Esophagus muscularis mucosa (tissue), 4 donors: Measurements from ENCODE around the gene FMO2. TPM values are rescaled to one million over a fixed set of nuclear protein-coding genes. Genes with fewer than 3 reads are reported as not detected.

Experiments
- DNase-seq: peaks from one replicate; pipeline ENCODE4 v3.0.0-alpha.2; 2017; ENCODE audit errors: extremely low spot score
- H3K27ac ChIP-seq, 4 donors: fragments of 200-600 bp; sonication (generic); replicated peaks in 1 of 4; 1 replicate in 3 of 4; 2 replicates in 1 of 4; pipeline ENCODE4 v1.5.1; 2016 to 2019; ENCODE audit warnings: mild to moderate bottlenecking in 1 of 4
- H3K27me3 ChIP-seq, 4 donors: fragments of 200-600 bp; sonication (generic); one replicate each; pipeline versions ENCODE4 v1.5.1 to v1.6.0; 2016 to 2019
- H3K36me3 ChIP-seq, 4 donors: fragments of 200-600 bp; sonication (generic); one replicate each; pipeline ENCODE4 v1.5.1; 2016 to 2019
- H3K4me1 ChIP-seq, 4 donors: fragments of 200-600 bp; sonication (generic); one replicate each; pipeline ENCODE4 v1.5.1; 2016 to 2019
- H3K4me3 ChIP-seq, 4 donors: fragments of 200-600 bp; sonication (generic); 1 replicate in 2 of 4; 2 replicates in 2 of 4; pipeline ENCODE4 v1.5.1; 2016 to 2019; ENCODE audit warnings: mild to moderate bottlenecking in 4 of 4, moderate library complexity in 1 of 4
- H3K9me3 ChIP-seq, 4 donors: fragments of 200-600 bp; sonication (generic); 1 replicate in 3 of 4; 2 replicates in 1 of 4; pipeline ENCODE4 v1.5.1; 2016 to 2019
- EP300 ChIP-seq: sonication (generic); formaldehyde crosslinking; IDR thresholded peaks from one replicate; pipeline ENCODE4 v1.6.1; 2017; ENCODE audit warnings: antibody characterized with exemption
- POLR2A ChIP-seq: fragments of 450-650 bp; IDR thresholded peaks from one replicate; pipeline ENCODE4 v1.6.1; 2017; ENCODE audit warnings: antibody characterized with exemption, moderate library complexity, mild to moderate bottlenecking, low read depth
- POLR2AphosphoS5 ChIP-seq, 2 donors: sonication (generic); formaldehyde crosslinking; IDR thresholded peaks; one replicate each; pipeline ENCODE4 v1.6.1; 2017; ENCODE audit warnings: antibody characterized with exemption in 2 of 2
- WGBS: methylation state at CpG from one replicate; pipeline ENCODE4 v1.1.5; 2018; 5-methylcytosine and 5-hydroxymethylcytosine counted together
- intact Hi-C: fragments of 100-400 bp; cut with DNase I; formaldehyde crosslinking; loops from one replicate; pipeline ENCODE4 v1.15.1; 2023
- total RNA-seq, 4 donors: library from RNA; depleted of rRNA; stranded (reverse); fragments of >200 nt; gene quantifications; one replicate each; pipeline versions ENCODE4 v1.1.0 to v1.2.1, GENCODE V29; 2016
- TF ChIP-seq, protein P1 (sequence below), 3 experiments: fragments of 200-600 bp in 2 of 3; fragments of 450-650 bp in 1 of 3; sonication (generic) in 2 of 3; IDR thresholded peaks; one replicate each; pipeline ENCODE4 v1.5.1; 2017 to 2019; ENCODE audit warnings: antibody characterized with exemption in 3 of 3, mild to moderate bottlenecking in 2 of 3, moderate library complexity in 1 of 3

The FMO2 gene
- total RNA-seq, 4 donors from 2014 or later: 41.1 to 69.4 (median 56.2) TPM

DNA sequence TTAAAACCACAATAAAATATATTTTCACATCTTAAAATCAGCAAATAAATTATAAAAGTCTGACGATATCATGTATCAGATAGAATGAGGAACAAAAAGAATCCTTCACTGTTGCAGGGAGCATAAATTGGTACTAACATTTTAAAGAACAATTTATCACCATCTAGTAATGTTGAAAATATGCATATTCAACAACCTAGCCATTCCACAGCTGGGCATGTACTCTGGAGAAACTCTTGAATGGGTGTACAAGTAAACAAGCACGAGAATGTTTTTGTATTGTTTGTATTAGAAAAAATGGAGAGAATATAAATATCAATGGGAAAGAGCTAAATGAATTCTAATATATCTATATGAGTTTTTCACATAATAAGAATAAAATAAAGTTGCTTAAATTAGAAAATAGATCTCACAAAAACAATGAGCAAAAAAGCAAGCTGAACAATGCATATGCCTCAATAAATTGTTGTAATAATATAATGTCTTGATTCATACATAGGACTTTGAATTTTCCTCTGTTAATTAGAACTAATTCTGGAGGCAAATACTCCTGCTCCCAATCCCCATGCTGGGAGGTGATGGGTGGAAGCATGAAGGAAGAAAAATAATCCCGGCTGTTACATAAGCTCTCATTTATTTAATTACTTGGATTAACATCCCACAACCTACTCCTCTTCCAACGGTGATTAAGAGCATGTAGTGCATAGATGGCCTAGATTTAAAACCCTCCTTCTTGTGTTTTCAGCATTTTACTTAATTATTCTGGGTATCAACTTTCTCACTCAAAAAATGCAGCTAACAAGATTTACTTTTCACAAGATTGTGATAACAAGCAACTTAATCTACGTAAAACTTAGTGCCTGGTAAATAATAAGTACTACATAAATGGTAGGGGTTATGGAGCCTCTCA, 5.5 kb upstream of the FMO2 start:
- H3K36me3 ChIP-seq: no peaks in the 10 kb centered on the region
- TF ChIP-seq, protein P1, sequence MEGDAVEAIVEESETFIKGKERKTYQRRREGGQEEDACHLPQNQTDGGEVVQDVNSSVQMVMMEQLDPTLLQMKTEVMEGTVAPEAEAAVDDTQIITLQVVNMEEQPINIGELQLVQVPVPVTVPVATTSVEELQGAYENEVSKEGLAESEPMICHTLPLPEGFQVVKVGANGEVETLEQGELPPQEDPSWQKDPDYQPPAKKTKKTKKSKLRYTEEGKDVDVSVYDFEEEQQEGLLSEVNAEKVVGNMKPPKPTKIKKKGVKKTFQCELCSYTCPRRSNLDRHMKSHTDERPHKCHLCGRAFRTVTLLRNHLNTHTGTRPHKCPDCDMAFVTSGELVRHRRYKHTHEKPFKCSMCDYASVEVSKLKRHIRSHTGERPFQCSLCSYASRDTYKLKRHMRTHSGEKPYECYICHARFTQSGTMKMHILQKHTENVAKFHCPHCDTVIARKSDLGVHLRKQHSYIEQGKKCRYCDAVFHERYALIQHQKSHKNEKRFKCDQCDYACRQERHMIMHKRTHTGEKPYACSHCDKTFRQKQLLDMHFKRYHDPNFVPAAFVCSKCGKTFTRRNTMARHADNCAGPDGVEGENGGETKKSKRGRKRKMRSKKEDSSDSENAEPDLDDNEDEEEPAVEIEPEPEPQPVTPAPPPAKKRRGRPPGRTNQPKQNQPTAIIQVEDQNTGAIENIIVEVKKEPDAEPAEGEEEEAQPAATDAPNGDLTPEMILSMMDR (IDR thresholded peaks at IDR 0.05): no peak
- TF ChIP-seq EP300: no peak
- no peak for TF ChIP-seq POLR2A
- no peak for TF ChIP-seq POLR2AphosphoS5 (IDR thresholded peaks at IDR 0.05)
- no peak overlapping the region for H3K4me3 ChIP-seq
- no peaks in the 10 kb centered on the region for H3K27me3 ChIP-seq
- 77% methylated on average over 5 of the region's 5 CpGs for WGBS
- peaks cover 4 to 13% (median 11%) of the 10 kb centered on the region in 4 donors for H3K4me1 ChIP-seq
- intact Hi-C loops: no loop called here
- DNase-seq: no peak
- H3K9me3 ChIP-seq: no peaks in the 10 kb centered on the region
- no peak overlapping the region for H3K27ac ChIP-seq

DNA sequence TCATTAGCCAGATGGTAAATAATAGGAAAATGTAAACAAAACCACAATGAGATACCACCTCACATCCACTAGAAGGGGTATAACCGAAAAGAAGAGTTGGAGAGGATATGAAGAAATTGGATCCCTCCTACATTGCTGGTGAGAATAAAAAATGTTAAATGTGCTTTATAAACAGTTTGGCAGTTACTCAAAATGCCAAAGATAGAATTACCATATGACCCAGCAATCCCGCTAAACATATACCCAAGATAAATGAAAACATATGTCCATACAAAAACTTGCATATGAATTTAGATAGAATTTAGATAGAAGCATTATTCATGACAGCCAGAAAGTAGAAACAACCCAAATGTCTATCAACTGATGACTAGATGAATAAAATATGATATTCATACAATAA, 4.4 kb upstream of the FMO2 start:
- no peaks in the 10 kb centered on the region for H3K27me3 ChIP-seq
- H3K36me3 ChIP-seq: no peaks in the 10 kb centered on the region
- H3K9me3 ChIP-seq: no peaks in the 10 kb centered on the region
- no peak overlapping the region for H3K27ac ChIP-seq
- peaks cover 4 to 24% (median 21%) of the 10 kb centered on the region in 4 donors for H3K4me1 ChIP-seq
- no peak overlapping the region for H3K4me3 ChIP-seq
- WGBS: 84% methylated on average over 2 of the region's 2 CpGs
- intact Hi-C loops: no loop called here
- no peak for DNase-seq
- TF ChIP-seq, protein P1 (IDR thresholded peaks at IDR 0.05): no peak
- TF ChIP-seq EP300 (no peak), POLR2A (no peak), POLR2AphosphoS5 (IDR thresholded peaks at IDR 0.05) (no peak)

DNA sequence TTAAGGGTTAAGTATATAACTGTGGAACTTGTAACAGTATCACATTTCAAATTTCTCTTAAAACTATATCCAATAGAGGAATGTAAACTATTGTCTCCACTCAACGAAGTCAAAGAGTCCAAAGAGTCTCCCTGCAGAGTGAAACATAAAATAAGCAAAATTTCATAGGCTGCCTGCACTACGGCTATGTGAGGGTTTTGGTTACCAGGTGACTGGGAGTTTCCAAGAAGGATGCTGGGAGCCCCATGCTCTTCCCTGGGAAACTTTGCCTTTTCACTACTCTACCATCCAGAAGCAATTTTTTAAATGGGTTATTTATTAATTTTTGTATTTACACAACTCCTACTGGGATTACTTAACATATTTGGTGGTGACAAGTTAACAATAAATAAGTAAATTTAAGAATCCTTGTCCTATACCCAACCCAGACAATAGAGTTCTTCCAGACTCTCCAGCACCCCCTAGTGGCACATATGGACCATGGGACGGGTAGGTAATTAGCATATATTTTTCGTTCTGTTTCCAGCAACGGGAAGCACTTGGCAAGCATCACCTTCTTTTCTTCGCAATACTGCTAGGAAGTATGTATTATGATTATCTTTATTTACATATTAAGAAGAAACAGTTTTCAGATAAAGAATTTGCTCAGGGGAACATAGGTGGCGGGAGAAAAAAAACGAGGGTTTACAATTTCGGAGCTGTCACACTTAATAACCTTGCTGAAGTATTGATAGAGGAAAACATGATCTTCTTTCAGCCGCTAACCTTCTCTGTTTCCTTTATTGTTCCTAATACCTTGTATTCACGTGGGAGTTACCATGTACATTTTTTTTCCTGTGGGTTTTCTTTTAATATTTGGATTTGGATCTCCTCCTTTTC, 3.5 kb downstream of the FMO2 start:
- peaks cover 9 to 42% (median 21%) of the 10 kb centered on the region in 4 donors for H3K4me1 ChIP-seq
- 43% methylated on average over 11 of the region's 11 CpGs for WGBS
- no peak overlapping the region for H3K27ac ChIP-seq
- TF ChIP-seq POLR2AphosphoS5 (IDR thresholded peaks at IDR 0.05) (no peak), POLR2A (no peak), EP300 (no peak)
- TF ChIP-seq, protein P1 (IDR thresholded peaks at IDR 0.05): peak; percentile 55 to 79 (median 60)
- no peak for DNase-seq
- no peaks in the 10 kb centered on the region for H3K9me3 ChIP-seq
- peak overlapping the region; percentile 21 to 56 (median 47) for H3K4me3 ChIP-seq
- intact Hi-C loops: loop anchor here (5.0 kb wide), 1 partner anchor 106 kb away; no protein-coding TSS in a partner anchor
- H3K27me3 ChIP-seq: no peaks in the 10 kb centered on the region
- no peaks in the 10 kb centered on the region for H3K36me3 ChIP-seq

DNA sequence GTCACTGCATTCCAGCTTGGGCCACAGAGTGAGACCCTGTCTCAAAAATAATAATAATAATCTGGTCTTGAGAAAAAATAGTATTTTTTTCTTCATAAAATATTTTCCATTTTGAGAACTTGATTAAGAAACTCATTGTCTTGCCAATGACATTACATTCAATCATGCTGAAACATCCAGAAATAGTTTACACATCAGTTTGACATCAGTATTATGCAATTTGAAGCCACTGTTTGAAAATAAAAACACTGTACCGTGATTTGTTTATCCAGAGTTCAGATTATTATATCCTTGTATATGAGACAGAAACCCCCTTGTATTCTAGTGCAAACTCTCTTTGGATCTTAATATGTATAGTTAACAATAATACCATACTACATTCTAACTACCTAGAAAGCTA, 6.9 kb downstream of the FMO2 start:
- WGBS: 24% methylated on average over 1 of the region's 1 CpG
- no peak overlapping the region for H3K27ac ChIP-seq
- intact Hi-C loops: no loop called here
- peaks cover 2 to 23% (median 7%) of the 10 kb centered on the region in 4 donors for H3K4me1 ChIP-seq
- H3K9me3 ChIP-seq: no peaks in the 10 kb centered on the region
- H3K27me3 ChIP-seq: no peaks in the 10 kb centered on the region
- peaks cover 0 to 6% (median under 1%) of the 10 kb centered on the region in 4 donors for H3K36me3 ChIP-seq
- DNase-seq: no peak
- no peak overlapping the region for H3K4me3 ChIP-seq
- no peak for TF ChIP-seq EP300
- TF ChIP-seq POLR2A: no peak
- TF ChIP-seq, protein P1 (IDR thresholded peaks at IDR 0.05): no peak
- no peak for TF ChIP-seq POLR2AphosphoS5 (IDR thresholded peaks at IDR 0.05)
